Hindlimb muscle (tissue), 1 donor: ENCODE results near the gene LSP1. TPM values are rescaled to one million over a fixed set of nuclear protein-coding genes. Genes with fewer than 3 reads are reported as not detected.

ENCODE experiments used
- DNase-seq: peaks from one replicate; pipeline ENCODE4 v3.0.0-alpha.2; 2013
- polyA plus RNA-seq: library from polyadenylated mRNA; unstranded; fragments of 120-200 nt; gene quantifications from one replicate; pipeline ENCODE4 v1.2.1, GENCODE V29; 2013; ENCODE audit not compliant: insufficient read length

The LSP1 gene
- polyA plus RNA-seq, 1 donor = 77.7 TPM

DNA sequence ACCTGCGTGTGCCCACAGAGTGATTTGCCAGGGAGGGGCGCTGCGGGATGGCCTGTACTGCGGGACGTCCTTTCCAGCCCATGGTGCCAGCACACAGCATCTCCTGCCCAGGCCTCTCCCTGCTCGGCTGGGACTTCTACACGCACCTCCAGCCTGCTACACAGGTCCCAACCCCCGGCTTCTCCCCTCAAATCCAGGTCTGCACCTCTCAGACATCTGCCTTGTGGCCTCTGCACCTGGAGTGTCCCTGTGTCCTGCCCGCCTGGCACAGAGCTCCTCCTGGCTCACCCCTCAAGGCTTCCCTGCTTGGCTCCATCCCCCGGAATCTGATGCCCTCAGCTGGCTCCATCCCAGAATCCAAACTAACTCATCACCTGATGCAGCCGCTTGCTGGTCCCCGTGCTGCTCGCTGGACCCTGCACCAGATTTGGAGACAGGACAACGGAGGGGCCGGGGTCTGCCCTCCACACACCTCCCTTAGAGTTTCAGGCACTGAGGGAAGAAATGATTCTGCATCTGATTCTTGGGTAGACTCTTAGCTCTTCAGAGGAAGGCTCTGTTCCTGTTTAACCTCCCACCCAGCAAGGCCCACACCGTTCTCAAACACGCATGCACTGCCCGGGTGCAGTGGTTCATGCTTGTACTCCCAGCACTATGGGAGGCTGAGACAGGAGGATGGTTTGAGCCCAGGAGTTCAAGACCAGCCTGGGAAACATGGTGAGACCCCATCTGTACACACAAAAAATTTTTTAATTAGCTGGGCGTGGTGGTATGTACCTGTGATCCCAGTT is 4.0 kb upstream of the LSP1 start:
- no peak for DNase-seq

- no peak for DNase-seq
Measured at GRCh38 chr11:1851468-1852180, 1.3 kb upstream of the LSP1 start.

GRCh38 chr11:1852271-1852876 is 510 bp upstream of the LSP1 start:
- DNase-seq = no peak

GRCh38 chr11:1853376-1854131 is 670 bp downstream of the LSP1 start:
- DNase-seq = no peak

- DNase-seq = no peak
Measured at GRCh38 chr11:1854132-1854948, 1.5 kb downstream of the LSP1 start.

DNA sequence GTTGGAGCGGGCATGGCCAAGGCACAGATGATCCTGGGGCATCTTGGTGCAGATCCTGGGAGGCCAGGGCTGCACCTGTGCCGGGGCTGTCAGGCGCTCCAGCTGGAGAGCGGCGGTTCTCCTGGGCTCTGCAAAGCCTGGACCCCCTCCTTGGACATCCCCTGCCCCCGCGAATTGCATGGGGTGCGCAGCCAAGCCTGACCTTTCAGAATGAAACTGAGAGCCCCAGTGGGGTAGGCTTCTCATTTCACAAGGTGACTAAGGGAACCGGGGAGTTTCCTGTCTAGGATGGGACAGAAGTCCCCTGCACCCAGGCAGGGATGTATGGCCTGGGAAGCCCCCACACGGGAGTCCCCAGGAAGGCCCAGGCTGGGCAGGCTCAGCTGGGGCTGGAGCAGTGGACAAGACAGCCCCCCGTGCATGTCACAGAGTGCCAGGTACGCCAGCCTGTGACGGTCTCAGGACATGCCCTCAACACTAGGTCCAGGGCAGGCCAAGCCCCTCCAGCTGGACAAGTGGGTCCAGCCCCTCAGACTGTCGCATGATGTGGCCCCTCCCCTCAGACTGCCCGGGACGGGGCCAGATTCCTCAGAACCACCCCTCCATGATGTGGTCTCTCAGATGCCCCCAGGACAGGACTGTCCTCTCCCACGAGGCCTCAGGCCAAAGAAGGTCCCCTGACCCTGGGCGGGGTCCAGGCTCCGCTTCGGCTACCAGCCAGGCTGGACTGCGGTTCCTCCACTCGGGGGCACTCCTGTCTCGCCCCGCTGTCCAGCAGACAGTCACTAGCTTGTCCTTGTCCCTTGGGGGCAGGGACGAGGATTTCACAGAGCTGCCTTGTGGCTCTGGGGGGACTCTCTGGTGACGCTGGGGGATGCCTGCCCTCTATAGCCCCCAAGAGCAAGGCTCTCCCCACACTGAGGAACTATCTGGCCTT is 2.3 kb downstream of the LSP1 start:
- no peak for DNase-seq

DNA sequence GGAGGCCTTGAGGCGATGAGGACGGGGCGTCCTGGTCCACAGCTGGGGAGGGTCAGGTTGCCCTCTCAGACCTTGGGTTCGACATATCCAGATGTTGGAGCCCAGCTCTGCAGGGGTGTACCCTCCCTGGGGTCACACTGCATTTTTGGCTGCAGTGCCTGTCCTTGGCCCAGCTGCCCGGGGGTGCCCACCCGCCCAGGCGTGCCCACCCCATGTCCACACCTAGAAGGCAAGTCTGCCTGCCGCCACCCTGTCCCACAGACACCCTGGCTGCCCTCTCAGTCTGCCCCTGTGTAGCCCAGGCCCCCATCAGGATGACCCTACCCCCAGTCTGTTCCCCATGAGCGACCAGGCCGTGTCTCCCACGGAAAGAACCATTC is 3.0 kb downstream of the LSP1 start:
- DNase-seq = no peak

- DNase-seq = no peak
Measured at GRCh38 chr11:1856306-1857005, 3.6 kb downstream of the LSP1 start.

DNA sequence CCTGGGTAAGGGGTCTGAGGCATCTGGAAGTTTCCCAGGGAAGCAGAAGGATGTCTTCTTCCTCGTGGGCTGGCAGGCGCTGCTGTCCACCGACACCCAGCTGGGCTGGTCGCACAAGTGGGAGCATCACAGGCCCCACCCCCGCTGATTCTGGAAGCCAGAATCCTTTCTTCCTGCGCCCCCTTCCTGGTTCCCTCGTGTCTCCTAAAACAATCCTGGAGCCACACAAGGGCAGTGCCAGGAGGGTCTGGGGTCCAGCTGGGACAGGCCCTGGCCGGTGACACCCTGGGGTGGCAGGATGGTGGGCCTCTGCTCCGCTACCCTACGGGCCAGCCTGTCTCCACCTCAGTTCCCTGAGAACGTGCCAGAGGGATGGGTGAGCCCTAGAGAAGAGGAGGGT is 4.2 kb downstream of the LSP1 start:
- no peak for DNase-seq

- no peak for DNase-seq
Measured at GRCh38 chr11:1858154-1858553, 5.3 kb downstream of the LSP1 start.

DNA sequence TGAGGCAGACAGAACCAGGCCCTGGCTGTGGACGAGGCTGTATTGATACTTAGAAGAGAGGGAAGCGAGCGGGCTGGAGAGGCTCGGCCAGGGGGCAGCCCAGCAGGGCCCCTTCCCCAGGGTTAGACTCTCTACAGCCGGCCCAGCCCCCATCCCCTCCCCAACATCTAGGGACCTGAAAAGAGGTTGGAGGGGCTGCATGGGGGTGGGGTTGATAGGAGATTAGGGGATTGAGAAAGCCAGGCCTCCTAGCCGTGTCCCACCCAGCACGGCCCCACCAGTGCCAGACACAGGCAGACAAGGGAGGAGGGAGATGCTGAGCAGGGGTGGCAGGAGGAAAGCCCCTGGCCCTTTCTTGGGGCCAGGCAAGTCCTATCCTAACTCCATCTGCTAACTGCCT is 5.7 kb downstream of the LSP1 start:
- DNase-seq = no peak

DNA sequence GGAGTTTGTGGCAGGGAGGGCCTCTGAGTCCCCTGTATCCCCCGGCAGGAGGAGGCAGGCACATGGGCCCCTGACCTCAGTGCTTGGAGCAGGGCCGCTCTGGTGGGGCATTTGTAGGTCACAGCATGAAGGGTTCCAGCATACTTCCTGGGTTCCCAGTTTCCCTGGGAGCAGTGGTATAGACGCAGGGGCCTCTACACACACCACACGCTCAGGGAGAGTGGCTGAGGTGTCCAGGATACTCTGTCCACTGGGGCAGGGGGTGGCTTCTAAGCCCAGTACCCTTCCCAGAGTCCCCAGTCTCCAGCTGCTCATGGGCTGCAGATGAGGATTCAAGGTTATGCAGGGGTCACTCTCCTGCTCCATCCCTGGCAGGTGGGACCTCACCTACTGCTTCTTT is 6.1 kb downstream of the LSP1 start:
- DNase-seq = no peak

DNA sequence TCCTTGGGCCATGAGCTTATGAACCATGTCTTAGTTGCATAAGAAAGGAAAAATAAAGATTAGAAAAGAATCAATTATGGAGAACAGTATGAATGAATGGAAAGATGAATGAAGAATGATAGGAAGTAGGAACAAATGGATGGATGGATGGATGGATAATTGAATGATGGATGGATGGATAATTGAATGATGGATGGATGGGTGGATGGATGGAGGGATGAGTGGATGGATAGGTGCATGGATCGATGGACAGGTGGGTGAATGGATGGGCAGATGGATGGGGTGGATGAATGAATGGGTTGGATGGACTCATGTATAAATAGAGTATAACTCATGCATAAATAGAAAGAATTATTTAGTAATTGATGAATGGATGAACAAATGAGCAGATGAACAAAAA is 7.2 kb downstream of the LSP1 start:
- no peak for DNase-seq

GRCh38 chr11:1861435-1862411 is 8.8 kb downstream of the LSP1 start:
- no peak for DNase-seq

DNA sequence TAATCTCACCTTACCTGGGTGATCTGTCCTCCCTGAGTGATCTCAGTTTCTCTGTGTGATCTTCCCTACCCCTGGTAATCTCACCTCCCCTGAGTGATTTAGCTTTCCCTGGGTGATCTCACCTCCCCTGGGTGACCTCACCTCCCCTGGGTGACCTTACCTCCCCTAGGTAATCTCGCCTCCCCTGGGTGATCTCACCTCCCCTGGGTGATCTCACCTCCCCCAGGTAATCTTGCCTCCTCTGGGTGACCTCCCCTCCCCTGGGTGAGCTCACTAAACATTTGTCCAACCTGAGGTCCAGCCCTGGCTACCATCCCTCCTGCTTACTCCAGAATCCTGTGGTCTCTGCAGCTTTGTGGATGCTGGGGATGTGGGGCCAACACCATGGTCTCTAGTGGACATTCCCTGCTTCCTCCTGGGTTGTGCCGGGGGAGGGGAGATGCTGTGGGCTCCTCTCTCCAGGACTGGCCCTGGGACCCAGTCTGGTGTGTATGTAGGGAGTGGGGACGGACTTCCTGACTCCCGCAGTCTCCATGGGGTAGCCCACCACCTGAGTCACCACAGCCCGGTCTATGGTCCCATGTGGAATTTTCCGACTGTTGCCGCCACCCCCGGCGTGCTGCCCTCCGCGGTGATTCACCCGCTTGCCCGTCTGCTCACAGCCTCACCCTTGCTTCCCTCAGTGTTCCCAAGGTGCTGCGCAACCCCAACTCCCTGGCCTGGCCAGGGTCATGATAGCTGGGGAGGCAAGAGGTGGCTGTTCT is 9.9 kb downstream of the LSP1 start:
- DNase-seq = no peak

GRCh38 chr11:1863352-1864216 is 10.7 kb downstream of the LSP1 start:
- DNase-seq = peak; percentile 92

GRCh38 chr11:1864231-1864630 is 11.3 kb downstream of the LSP1 start:
- no peak for DNase-seq
